Muscle of leg (tissue), 11 donors: ENCODE measurements around the gene PTPRG. TPM values are rescaled to one million over a fixed set of nuclear protein-coding genes. Genes with fewer than 3 reads are reported as not detected.

Experiments used
- DNase-seq: peaks from one replicate; pipeline ENCODE4 v3.0.0; 2013
- H3K27ac ChIP-seq: one replicate; pipeline ENCODE4 v1.5.1; 2013; ENCODE audit warnings: mild to moderate bottlenecking, low read length, control low read depth
- H3K27me3 ChIP-seq: one replicate; pipeline ENCODE4 v1.6.1; 2013; ENCODE audit warnings: low read length; ENCODE audit not compliant: control insufficient read depth, insufficient read depth
- H3K36me3 ChIP-seq: one replicate; pipeline ENCODE4 v1.6.1; 2013; ENCODE audit warnings: low read length; ENCODE audit not compliant: control insufficient read depth, insufficient read depth
- H3K4me1 ChIP-seq: one replicate; pipeline ENCODE4 v1.6.1; 2013; ENCODE audit warnings: low read length; ENCODE audit not compliant: control insufficient read depth, insufficient read depth
- H3K4me3 ChIP-seq: one replicate; pipeline ENCODE4 v1.5.1; 2013; ENCODE audit warnings: low read length, control low read depth
- H3K9me3 ChIP-seq: replicated peaks from 2 replicates; pipeline ENCODE4 v1.6.1; 2013; ENCODE audit warnings: low read depth, low read length; ENCODE audit not compliant: control insufficient read depth
- WGBS: methylation state at CpG from one replicate; pipeline ENCODE4 v1.1.5; 2013; ENCODE audit warnings: missing lambda C conversion rate; ENCODE audit not compliant: insufficient coverage; 5-methylcytosine and 5-hydroxymethylcytosine counted together
- polyA plus RNA-seq, 8 donors: library from polyadenylated mRNA; unstranded; fragments of 120-200 nt; gene quantifications; one replicate each; pipeline versions ENCODE4 v1.2.1 to v1.2.3, GENCODE V29; 2013; ENCODE audit warnings: inconsistent platforms in 1 of 8, low replicate concordance in 1 of 8; ENCODE audit not compliant: insufficient read length in 8 of 8, insufficient read depth in 1 of 8
- total RNA-seq: library from RNA; stranded (reverse); fragments of 120-200 nt; gene quantifications from one replicate; pipeline ENCODE4 v1.2.4, GENCODE V29; 2013

PTPRG gene
- total and polyA plus RNA-seq, 9 donors = 15.7 to 45.7 (median 30.8) TPM

DNA sequence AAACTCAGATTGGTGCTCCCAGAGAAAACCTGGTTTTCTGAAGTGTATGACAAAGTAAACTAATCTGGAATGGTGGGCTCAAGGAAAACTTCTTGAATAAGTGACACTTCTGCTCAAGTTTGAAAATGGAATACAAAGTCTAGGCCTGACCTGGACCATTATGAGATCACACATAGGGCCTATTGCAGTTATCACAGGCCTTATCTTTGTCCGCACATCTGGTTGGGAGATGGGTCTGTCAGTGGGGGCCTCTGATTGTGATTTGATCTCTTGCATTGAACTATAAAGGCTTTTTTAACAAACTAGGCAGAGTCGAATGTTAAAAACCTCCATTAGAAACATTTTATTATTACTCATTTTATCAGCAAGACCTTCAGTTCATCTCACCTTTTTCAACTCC, 405.6 kb downstream of the PTPRG start:
- no peaks in the 10 kb centered on the region for H3K4me1 ChIP-seq
- no peak overlapping the region for H3K4me3 ChIP-seq
- H3K9me3 ChIP-seq = no peaks in the 10 kb centered on the region
- no peak overlapping the region for H3K27ac ChIP-seq
- no peaks in the 10 kb centered on the region for H3K27me3 ChIP-seq
- no peak for DNase-seq
- H3K36me3 ChIP-seq = no peaks in the 10 kb centered on the region
- WGBS = no CpG with 5 or more reads among the region's 2 CpGs

GRCh38 chr3:61967937-61968336, 406.6 kb downstream of the PTPRG start:
- Histone ChIP-seq H3K9me3 (no peaks in the 10 kb centered on the region), H3K4me1 (no peaks in the 10 kb centered on the region), H3K27ac (no peak overlapping the region), H3K4me3 (no peak overlapping the region), H3K36me3 (no peaks in the 10 kb centered on the region), H3K27me3 (no peaks in the 10 kb centered on the region)
- WGBS = no CpG with 5 or more reads among the region's 2 CpGs
- DNase-seq = no peak

DNA sequence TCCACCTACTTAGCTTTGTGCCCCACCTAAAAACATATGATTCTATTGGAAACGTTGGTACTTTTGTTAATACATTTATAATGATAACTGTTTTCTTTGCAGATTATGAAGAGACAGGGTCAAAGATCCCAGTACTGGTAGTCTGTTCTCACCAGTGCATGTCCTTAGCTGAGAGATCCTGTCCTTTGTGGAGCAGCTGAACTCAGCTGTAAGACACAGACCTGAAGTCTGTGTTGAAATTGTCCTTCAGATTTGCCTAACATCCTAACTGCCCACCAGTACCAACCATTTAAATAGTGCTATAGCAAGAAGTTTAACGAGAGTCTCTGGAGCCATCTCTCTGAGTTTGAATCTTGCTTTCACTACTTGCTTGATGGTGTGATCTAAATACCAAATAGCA, 413.3 kb downstream of the PTPRG start:
- H3K27me3 ChIP-seq = no peaks in the 10 kb centered on the region
- H3K9me3 ChIP-seq = no peaks in the 10 kb centered on the region
- H3K4me3 ChIP-seq = no peak overlapping the region
- no CpG with 5 or more reads among the region's 2 CpGs for WGBS
- DNase-seq = no peak
- H3K4me1 ChIP-seq = peaks cover under 1% of the 10 kb centered on the region
- no peak overlapping the region for H3K27ac ChIP-seq
- no peaks in the 10 kb centered on the region for H3K36me3 ChIP-seq

GRCh38 chr3:61975199-61975598, 413.8 kb downstream of the PTPRG start:
- Histone ChIP-seq H3K27me3 (no peaks in the 10 kb centered on the region), H3K4me1 (peaks cover 4% of the 10 kb centered on the region), H3K9me3 (no peaks in the 10 kb centered on the region), H3K4me3 (no peak overlapping the region), H3K36me3 (no peaks in the 10 kb centered on the region), H3K27ac (no peak overlapping the region)
- DNase-seq = no peak
- WGBS = no CpG with 5 or more reads among the region's 3 CpGs

DNA sequence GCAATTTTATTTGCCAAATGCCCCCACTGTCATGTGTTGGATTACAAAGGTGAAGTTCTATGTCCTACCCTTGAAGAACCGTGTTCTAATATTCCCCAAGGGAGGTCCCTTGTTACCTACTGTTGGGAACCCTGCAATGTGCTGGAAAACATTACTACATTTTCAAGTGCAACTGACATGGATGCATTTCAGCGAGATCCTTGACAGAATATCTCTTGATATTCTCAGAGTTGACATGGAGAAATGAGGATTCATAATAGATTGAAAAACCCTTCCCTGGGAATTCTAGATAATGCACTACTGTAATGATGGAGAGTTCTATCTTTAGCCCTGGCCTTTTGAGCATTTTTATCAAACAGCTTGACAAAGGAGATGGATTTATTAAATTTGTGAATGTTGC, 414.6 kb downstream of the PTPRG start:
- no peaks in the 10 kb centered on the region for H3K36me3 ChIP-seq
- H3K4me3 ChIP-seq = no peak overlapping the region
- peaks cover 6% of the 10 kb centered on the region for H3K4me1 ChIP-seq
- no peak for DNase-seq
- H3K27ac ChIP-seq = no peak overlapping the region
- 60% methylated on average over 1 of the region's 2 CpGs for WGBS
- no peaks in the 10 kb centered on the region for H3K27me3 ChIP-seq
- H3K9me3 ChIP-seq = no peaks in the 10 kb centered on the region

- Histone ChIP-seq H3K9me3 (no peaks in the 10 kb centered on the region), H3K4me1 (peaks cover 6% of the 10 kb centered on the region), H3K4me3 (no peak overlapping the region), H3K27me3 (no peaks in the 10 kb centered on the region), H3K36me3 (no peaks in the 10 kb centered on the region), H3K27ac (no peak overlapping the region)
- no peak for DNase-seq
- WGBS = 79% methylated on average over 3 of the region's 8 CpGs
Observed at GRCh38 chr3:61978460-61979419, 417.4 kb downstream of the PTPRG start.

DNA sequence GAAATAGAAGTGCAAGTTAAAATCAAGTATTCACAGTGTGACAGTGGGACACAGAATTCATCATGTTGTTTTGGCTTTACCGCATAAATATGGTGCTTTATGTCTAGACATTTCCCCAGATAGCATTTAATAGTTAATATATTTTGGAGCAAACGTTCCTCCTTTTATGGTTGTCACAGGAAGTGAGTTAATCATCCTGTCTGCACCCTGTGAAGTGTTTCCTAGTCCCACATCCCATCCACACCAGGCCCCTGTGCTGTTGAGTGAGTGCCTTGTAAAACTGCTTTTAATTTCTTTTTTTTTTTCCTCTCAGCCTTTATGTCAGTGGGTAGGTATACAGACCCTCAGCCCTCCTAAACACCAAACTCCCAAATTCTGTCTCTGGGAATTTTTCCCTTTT, 418.3 kb downstream of the PTPRG start:
- Histone ChIP-seq H3K27ac (peak overlapping the region; percentile 42), H3K9me3 (no peaks in the 10 kb centered on the region), H3K4me3 (no peak overlapping the region), H3K27me3 (no peaks in the 10 kb centered on the region), H3K36me3 (no peaks in the 10 kb centered on the region), H3K4me1 (peaks cover 6% of the 10 kb centered on the region)
- WGBS = no CpG with 5 or more reads among the region's 2 CpGs
- DNase-seq = peak; percentile 52

- H3K27me3 ChIP-seq = no peaks in the 10 kb centered on the region
- H3K4me1 ChIP-seq = peaks cover 6% of the 10 kb centered on the region
- no peaks in the 10 kb centered on the region for H3K9me3 ChIP-seq
- peak; percentile 48 for DNase-seq
- no peaks in the 10 kb centered on the region for H3K36me3 ChIP-seq
- 18% methylated on average over 3 of the region's 4 CpGs for WGBS
- no peak overlapping the region for H3K4me3 ChIP-seq
- H3K27ac ChIP-seq = peak overlapping the region; percentile 42
Observed at GRCh38 chr3:61980041-61980440, 418.7 kb downstream of the PTPRG start.

- 100% methylated on average over 1 of the region's 7 CpGs for WGBS
- DNase-seq = no peak
- no peaks in the 10 kb centered on the region for H3K36me3 ChIP-seq
- H3K4me1 ChIP-seq = peaks cover 6% of the 10 kb centered on the region
- no peaks in the 10 kb centered on the region for H3K27me3 ChIP-seq
- H3K27ac ChIP-seq = no peak overlapping the region
- no peak overlapping the region for H3K4me3 ChIP-seq
- H3K9me3 ChIP-seq = no peaks in the 10 kb centered on the region
Observed at GRCh38 chr3:61981060-61981459, 419.7 kb downstream of the PTPRG start.

DNA sequence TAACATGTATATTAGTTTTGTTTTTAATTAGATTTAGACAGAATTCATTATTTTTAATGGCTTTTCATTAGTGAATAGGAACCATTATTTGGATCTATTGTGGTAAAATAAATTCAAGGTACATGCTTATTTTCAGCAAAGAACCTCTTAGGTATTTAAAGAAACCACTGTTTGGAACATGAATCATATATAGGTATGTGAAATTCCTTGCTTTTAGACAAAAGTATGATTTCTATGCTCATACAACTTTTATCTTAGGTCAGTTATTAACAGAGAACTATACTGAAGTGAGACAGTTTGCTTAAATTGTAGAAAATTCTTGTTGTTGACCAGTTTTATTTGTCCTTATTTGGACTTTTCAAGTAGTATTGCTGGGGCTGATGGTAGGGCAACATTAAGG, 422.1 kb downstream of the PTPRG start:
- H3K27ac ChIP-seq = no peak overlapping the region
- no peaks in the 10 kb centered on the region for H3K36me3 ChIP-seq
- peaks cover 6% of the 10 kb centered on the region for H3K4me1 ChIP-seq
- H3K4me3 ChIP-seq = no peak overlapping the region
- no peaks in the 10 kb centered on the region for H3K27me3 ChIP-seq
- H3K9me3 ChIP-seq = no peaks in the 10 kb centered on the region
- no peak for DNase-seq
